GM19099 (cell line): ENCODE results near the gene CLCN2.
A peak's percentile ranks its signal among the peaks of the same experiment; 100 is the strongest.

Experiments used
- POLR2A ChIP-seq: IDR thresholded peaks from 3 replicates; pipeline ENCODE4 v1.6.1; 2011; ENCODE audit warnings: low read depth; ENCODE audit not compliant: insufficient read length; ENCODE audit errors: extremely low read depth

Gene CLCN2

DNA sequence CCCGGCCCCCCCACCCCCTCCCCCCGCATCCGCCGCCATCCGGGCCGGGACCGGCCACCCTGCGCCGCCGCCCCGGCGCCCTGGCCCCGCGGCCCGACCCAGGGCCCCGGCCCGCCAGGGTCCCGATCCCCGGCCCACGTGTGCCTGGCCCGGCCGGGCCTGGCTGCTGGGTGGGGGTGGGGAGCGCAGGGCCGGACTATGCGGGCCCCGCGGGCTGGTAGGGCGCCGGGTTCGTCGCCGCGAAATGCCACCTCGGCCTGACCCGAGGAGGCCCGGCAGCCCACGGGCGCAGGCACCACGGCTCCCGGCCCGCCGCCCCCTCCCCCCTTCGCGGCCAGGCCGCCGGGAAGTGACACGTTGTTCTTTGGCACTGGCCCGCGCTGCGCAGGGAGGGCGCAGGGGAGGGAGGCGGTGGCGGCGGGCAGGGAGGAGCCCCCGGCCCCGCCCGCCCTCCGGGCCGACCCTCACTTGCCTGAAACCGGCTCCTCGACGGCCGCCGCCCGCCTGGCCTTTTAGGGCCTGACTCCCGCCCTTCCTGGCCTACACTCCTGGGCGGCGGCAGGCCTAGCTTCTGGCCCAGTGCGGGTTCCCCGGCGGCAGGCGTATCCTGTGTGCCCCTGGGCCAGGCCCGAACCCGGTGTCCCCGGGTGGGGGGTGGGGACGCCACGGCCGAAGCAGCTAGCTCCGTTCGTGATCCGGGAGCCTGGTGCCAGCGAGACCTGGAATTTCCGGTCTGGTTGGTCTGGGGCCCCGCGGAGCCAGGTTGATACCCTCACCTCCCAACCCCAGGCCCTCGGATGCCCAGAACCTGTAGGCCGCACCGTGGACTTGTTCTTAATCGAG, 46.5 kb downstream of the CLCN2 start:
- no peak for TF ChIP-seq POLR2A

DNA sequence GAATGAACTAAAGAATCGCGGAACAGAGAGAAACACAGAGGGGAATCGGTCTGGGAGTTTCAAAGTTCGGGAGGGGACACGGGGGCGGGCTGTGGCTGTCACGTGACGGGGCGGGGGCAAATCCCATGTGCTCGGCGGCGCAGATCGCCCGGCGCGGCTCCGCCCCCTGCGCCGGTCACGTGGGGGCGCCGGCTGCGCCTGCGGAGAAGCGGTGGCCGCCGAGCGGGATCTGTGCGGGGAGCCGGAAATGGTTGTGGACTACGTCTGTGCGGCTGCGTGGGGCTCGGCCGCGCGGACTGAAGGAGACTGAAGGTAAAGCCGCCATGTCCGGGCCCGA, 47.1 kb downstream of the CLCN2 start, which contains the start of gene EIF4G1:
TSS of gene EIF4G1 (plus strand) at position 244 of the 337 bp plus-strand sequence. CDS start 1,191 bp downstream, outside the sequence.
- TF ChIP-seq POLR2A = peak; percentile 82

DNA sequence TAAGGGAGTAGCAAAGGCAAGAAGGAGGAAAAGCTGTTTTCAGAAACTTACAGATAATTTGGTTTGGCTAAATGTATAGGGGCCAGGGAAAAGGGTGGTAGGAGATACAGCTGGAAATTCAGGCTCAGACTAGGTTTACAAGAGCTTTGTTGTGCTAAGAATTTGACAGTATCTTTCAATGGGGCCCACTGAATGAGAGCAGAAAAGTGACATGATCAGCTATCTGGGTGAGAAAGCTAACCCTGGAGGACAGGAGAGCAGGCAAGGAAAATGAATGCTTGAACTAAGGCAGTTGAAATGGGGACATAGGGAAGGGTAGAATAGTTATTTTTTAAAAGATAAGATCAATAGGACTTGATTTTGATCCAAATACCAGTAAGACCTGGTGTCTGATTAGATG, 49.8 kb downstream of the CLCN2 start:
- no peak for TF ChIP-seq POLR2A

DNA sequence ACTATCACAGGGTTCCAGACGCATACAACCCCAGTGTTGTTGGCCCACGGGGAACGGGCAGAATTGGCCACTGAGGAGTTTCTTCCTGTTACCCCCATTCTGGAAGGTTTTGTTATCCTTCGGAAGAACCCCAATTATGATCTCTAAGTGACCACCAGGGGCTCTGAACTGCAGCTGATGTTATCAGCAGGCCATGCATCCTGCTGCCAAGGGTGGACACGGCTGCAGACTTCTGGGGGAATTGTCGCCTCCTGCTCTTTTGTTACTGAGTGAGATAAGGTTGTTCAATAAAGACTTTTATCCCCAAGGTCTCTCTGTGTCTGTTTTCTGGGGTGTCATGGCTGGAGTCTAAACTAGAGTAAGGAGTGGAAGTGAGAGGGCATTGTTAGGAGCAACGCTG, 52.7 kb downstream of the CLCN2 start:
- no peak for TF ChIP-seq POLR2A

DNA sequence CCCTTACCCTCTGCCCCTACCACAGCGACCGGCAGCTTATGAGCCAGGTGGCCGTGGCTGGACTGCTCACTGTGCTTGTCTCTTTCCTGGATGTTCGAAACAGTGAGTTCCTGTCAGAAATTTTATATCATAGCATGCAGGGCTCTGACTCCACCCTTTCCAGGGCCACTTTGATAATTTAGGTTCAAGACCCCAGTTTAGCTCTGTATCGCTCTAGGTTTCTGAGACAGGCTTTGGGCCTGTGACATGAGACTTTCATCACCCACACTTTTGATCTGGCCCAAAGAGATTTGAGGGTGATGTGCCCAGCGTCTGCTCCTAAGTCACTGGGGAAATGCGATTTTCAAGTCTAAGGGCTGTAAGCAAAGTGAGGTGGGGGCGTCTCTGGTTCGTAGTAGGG, 53.5 kb downstream of the CLCN2 start:
- TF ChIP-seq POLR2A = no peak

DNA sequence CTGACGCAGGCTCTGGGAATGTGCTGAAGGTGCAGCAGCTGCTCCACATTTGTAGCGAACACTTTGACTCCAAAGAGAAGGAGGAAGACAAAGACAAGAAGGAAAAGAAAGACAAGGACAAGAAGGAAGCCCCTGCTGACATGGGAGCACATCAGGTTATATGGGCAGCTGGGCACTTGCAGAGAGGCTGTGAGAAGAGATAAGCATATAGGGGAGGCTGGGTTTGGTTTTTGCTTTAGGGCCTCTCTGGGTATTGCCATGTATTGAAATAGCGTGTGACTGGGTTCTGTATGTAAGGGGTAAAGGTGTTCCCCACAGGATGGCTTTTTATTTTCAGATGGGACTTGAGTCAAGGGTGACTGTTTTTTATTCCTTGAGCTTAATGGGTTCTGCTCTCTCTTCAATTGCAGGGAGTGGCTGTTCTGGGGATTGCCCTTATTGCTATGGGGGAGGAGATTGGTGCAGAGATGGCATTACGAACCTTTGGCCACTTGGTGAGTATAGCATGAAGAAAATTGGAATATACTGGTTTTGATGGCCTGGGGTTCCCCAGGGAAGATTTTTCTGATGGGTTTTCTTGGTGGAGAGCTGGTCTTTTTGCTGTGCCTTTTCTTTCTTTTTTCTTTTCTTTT, 54.9 kb downstream of the CLCN2 start:
- TF ChIP-seq POLR2A = no peak

DNA sequence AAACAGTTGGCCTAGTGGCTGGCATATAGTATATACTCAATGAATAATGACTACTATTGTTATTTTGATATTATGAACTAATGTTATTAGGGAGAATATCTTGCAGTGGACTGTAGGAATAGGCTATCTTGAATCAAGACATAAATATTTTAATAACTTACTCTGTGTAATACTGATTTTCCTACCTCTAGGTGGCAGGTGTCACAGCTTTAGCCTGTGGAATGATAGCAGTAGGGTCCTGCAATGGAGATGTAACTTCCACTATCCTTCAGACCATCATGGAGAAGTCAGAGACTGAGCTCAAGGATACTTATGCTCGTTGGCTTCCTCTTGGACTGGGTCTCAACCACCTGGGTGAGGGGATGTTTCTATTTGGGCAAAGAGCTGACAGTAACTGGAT, 55.8 kb downstream of the CLCN2 start:
- TF ChIP-seq POLR2A = no peak

DNA sequence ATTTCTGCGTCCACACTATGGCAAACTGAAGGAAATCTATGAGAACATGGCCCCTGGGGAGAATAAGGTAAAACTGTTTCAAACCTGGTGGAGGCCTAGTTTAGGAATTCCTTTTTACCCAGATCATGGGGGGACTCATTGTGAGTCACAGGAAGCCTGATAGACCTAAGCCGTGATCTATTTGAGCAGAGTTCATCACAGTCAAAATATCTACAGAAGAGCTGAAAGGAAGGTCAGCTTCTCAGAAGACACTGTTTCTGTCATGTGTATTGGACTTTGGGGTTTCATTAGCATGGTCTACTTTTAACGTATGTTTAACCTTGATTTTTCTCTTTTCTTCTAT, 61.1 kb downstream of the CLCN2 start:
- no peak for TF ChIP-seq POLR2A

DNA sequence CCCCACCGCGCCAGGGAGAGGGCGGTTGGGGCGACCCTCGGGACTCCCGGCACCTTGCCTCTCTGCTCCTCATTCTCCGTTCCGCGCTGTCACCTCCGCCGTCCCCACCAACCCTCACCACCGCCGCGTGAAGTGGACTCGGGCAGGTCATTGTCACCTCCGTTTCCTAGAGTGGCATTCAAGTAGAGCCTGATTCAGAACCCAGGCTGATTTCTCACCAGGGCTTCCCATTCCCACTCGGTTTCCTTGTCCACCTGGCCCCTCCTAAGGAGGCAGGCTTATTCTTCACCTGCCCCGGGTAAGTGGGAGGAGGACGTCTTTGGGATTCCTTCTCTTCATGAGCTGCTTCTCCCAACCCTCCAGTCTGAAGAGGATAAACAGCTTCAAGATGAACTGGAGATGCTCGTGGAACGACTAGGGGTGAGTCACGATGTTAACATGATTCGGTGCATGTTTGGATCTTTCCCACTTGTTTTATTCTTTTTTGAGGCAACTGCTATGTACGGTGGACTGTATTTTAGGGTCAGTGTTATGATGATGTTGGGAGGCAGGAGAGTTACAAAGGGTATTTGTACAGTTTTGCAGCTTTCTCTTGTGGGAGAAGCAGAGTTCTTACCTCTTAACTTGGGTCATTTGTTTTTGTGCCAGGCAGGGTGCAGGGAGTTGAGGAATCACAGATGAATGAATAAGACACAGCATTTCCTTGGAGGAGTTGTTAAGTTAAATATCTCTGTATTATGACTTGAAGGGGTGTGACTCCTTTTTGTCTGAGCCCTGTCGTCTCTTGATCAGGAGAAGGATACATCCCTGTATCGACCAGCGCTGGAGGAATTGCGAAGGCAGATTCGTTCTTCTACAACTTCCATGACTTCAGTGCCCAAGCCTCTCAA, 61.7 kb downstream of the CLCN2 start:
- TF ChIP-seq POLR2A = no peak

DNA sequence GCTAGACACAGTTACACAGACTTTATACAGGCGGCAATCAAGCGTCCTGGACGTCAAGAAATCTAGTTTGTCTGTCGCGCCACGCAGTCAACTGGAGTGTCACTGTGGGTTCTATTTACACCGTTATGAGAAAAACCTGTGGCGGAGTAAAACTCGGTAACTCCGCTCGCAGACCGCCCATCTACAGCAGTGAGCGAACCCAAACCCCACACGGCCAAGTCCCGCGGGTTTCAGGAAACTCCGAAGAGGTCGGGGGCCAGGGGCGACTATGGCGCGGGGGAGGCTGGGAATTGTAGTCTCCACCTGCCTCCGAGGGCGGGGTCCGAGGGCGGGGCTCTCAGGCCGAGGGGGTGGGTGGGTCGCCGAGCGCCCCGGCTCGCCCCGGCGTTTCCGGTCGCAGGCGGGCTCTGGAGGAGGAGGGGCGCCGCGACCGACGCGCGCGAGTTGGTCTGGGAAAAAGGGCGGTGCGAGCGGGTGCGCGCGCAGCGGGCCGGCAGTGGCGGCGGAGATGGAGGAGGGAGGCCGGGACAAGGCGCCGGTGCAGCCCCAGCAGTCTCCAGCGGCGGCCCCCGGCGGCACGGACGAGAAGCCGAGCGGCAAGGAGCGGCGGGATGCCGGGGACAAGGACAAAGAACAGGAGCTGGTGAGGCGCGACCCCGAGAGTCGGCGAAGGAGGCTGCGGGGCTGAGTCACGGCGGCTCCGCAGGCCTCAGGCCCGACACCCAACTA, 62.5 kb downstream of the CLCN2 start, which contains the start of gene PSMD2:
TSS of gene PSMD2 (plus strand) at position 483 of the 729 bp plus-strand sequence. CDS start at position 509, 26 bp downstream.
- TF ChIP-seq POLR2A = peak; percentile 79

DNA sequence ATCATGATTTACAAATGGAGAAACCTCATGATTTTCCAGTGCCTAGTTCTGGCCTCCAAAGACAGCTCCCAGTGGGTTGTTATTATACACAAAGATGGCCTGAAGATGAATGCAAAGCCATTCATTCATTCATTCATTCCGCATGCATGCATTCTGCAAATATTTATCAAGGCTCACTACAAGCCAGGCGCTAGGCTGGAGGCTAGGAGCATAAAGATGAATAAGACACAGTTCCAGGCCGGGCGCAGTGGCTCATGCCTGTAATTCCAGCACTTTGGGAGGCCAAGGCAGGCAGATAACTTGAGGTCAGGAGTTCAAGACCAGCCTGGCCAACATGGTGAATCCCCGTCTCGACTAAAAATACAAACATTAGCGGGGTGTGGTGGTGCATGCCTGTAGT, 64.8 kb downstream of the CLCN2 start:
- no peak for TF ChIP-seq POLR2A
